ENCODE measurements around the gene TMEM60.
A peak's percentile ranks its signal among the peaks of the same experiment; 100 is the strongest.
"Not testable (repeated sequence)": the region's sequence is repeated elsewhere in the genome, so short reads cannot be mapped to it uniquely, and the experiment has no call there.

The TMEM60 gene

DNA sequence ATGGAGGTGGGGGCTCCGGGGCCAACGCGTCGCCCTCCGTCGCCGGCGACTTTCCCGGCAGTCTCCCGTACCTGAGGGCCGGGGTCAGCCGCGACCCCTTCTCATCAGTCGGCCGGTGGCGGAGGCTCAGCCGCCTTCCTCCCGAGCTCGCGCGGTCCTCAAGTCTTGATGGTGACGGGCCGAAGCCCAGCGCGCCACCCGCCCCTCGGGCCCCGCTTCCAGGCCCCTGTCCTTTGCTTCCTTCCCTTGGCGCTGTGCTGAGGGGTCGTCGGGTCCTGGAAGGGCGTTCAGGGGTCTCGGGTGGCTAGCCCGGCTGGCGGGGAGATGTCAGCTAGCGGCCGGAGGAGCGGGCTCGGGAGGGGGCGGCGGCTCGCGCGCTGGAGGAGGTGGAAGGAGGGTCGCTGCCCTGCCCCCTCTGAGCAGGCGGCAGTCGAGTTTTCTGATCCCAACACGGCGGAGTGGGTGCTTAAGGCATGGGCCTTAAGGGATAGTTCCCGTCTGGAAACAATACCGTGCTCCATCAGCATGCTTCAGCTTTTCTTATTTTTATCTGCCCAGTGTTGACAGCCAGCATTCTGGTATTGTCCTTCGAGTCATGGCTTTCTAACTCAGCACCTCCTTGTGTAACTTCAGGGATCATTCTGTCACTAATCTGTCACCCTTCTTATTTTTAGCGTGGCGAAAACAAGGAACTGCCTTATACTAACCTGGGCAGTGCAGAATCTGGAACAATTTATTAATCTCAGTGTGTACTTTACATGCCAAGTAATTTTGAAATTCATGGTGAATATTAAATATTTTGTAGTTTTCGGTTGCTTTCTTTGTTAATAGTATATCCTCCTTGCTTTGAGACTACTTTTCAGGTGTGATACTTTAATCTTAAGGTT, 1.1 kb upstream of the TMEM60 start:
- H3K4me3 Mint-ChIP-seq: peak overlapping the region; percentile 83
- peaks cover 73% of the 10 kb centered on the region for H3K4me1 Mint-ChIP-seq
- H3K27me3 Mint-ChIP-seq: peaks cover 3% of the 10 kb centered on the region
- H3K36me3 Mint-ChIP-seq: peaks cover 50% of the 10 kb centered on the region
- peak overlapping the region; percentile 91 for H3K27ac Mint-ChIP-seq
- H3K9me3 Mint-ChIP-seq: no peaks in the 10 kb centered on the region
- peak; percentile 50 for DNase-seq
- CTCF ChIA-PET: interaction anchor here (1.0 to 1.2 kb wide), 2 partner anchors 35 to 104 kb away, joined by 3 read pairs; no protein-coding TSS in a partner anchor

DNA sequence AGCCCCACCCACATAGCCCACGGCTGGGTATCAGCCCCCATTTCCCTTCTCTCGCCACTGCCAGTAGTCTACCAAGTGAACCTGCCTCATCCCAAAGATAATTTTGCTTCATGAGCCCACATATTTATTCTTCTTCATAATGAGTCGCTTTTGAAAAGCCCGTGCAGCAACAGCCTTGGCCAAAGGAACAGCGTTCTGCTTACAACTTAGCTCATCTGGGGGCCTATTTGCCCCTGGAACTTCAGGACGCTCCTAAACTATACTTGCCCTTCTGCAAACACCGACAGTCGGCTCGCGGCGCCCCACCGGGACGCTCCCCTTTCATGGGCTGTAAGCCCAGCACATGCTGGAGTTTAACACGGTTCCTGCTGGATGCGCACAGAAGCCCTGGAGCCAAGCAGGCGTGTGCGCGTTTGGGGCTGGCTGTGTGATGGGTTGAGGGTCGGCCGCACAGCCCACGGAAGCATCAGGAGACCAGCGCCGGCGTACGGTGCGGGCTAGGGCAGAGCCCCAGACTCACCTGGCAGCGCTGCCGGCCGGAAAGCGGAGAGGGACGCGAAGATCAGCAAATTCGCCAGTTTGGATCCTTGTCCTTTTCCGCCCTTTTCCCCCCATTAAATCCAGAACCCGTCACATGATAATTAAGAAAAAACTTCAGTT, 370 bp downstream of the TMEM60 start:
- Mint-ChIP-seq H3K4me1 (peaks cover 65% of the 10 kb centered on the region), H3K27ac (peak overlapping the region; percentile 91), H3K4me3 (peak overlapping the region; percentile 83), H3K9me3 (no peaks in the 10 kb centered on the region), H3K36me3 (peaks cover 45% of the 10 kb centered on the region), H3K27me3 (peaks cover 3% of the 10 kb centered on the region)
- no peak for DNase-seq
- CTCF ChIA-PET: interaction anchor here (0.7 to 1.2 kb wide), 2 partner anchors 100 to 106 kb away, joined by 3 read pairs; no protein-coding TSS in a partner anchor

DNA sequence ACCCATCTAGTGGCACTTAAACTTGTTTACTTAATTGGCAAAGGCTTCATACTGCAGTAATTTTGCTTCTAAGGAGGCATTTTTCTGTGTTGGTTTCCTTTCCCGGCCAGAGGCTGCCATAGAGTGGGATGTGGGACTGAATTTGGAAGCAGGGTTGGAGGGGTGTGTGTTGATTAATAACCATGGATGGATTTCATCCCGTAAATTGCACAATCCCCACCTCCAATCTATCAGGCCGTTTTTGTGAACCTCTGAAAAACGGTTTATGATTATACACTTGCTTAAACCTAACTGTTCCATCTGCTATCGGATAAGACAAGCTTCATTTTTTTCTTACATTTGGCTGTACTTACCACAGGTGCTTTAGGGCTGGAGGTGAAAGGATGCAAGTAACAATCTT, 1.3 kb downstream of the TMEM60 start:
- Mint-ChIP-seq H3K36me3 (peaks cover 40% of the 10 kb centered on the region), H3K27ac (peak overlapping the region; percentile 91), H3K9me3 (no peaks in the 10 kb centered on the region), H3K4me3 (peak overlapping the region; percentile 83), H3K27me3 (peaks cover 3% of the 10 kb centered on the region), H3K4me1 (peaks cover 56% of the 10 kb centered on the region)
- CTCF ChIA-PET: no interaction called here
- DNase-seq: no peak

DNA sequence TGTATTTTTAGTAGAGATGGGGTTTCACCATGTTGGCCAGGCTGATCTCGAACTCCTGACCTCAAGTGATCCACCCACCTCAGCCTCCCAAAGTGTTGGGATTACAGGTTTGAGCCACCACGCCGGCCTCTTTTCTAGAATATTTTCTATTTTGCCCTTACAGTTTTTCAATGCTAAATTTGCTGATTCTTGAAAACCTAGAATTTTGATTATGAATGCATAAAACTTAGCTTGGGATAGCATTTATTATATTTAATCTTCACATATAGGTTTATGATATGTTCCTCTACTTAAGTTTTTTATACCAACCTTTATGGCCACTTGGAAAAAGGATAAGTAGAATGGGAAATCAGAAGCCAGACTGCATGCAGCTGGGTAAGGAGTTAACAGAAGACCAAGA, 2.1 kb downstream of the TMEM60 start:
- no peak for DNase-seq
- peak overlapping the region; percentile 83 for H3K4me3 Mint-ChIP-seq
- peaks cover 47% of the 10 kb centered on the region for H3K4me1 Mint-ChIP-seq
- peaks cover 3% of the 10 kb centered on the region for H3K27me3 Mint-ChIP-seq
- no peaks in the 10 kb centered on the region for H3K9me3 Mint-ChIP-seq
- H3K27ac Mint-ChIP-seq: no peak overlapping the region
- peaks cover 34% of the 10 kb centered on the region for H3K36me3 Mint-ChIP-seq
- CTCF ChIA-PET: interaction anchor here (0.7 kb wide), 1 partner anchor 46 kb away, joined by 4 read pairs; no protein-coding TSS in a partner anchor

DNA sequence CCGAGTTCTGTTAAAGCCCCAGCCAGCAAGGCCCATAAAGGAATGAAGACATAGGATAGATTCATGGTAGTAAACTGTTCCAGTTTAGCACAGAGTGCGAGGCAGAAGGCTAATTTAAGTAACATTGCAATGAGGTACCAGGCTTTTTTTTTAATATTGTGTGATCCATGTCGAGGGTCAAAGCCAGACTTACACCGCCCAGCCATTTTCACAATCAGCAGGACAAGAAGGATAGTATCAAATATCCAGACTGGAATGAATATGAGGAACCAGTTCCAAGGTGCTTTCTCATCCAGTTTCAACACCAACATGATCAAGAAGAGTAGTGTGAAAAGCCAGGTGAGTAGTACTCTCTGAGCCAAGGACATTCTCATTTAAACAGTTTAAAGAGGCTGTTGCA, 4.2 kb downstream of the TMEM60 start:
- Mint-ChIP-seq H3K27ac (no peak overlapping the region), H3K27me3 (peaks cover 3% of the 10 kb centered on the region), H3K36me3 (peaks cover 26% of the 10 kb centered on the region), H3K4me1 (peaks cover 33% of the 10 kb centered on the region), H3K4me3 (no peak overlapping the region), H3K9me3 (no peaks in the 10 kb centered on the region)
- no peak for DNase-seq
- CTCF ChIA-PET: no interaction called here

DNA sequence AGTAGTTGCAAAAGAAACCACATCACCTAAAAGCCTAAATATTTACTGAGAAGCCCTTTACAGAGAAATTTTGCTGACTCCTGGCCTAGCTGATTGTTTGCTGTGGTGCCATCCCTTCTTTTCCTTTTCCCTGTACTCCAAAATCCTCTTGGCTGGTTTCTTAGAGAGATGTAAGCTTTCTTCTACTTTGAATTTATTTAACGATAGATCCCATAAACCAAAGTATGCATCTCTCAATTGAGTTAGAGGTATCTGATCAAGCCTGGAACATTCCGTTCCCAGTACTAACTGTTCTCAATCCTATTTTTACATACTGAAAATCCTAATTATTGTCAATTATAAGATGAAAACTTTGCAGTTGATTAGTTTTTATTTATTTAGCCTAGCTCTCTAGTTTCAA, 6.3 kb downstream of the TMEM60 start:
- H3K4me3 Mint-ChIP-seq: no peak overlapping the region

DNA sequence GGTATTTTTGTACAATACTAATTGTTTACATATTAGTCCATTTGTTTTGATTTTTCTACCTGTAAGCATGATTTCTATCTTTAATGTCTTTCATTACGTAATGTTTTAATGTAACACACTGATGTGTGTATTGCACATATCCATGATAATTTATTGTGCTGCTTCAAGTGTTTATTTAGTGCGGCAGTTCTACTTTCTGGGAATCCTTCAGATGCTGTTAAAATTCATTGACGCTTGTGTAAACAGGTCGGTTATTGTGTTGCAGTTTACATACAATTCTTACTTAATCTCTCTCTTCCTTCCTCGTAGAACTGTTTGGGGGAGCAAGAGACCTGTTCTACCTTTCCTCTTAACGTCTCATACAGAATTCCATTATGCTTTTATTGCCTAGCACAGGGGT, 6.9 kb downstream of the TMEM60 start:
- CTCF ChIA-PET: no interaction called here

More for the DNA sequence above, 6.3 kb downstream of the TMEM60 start:
- no peaks in the 10 kb centered on the region for H3K9me3 Mint-ChIP-seq
- peaks cover 21% of the 10 kb centered on the region for H3K36me3 Mint-ChIP-seq
- no peaks in the 10 kb centered on the region for H3K27me3 Mint-ChIP-seq
- H3K4me1 Mint-ChIP-seq: peaks cover 23% of the 10 kb centered on the region
- DNase-seq: no peak
- H3K27ac Mint-ChIP-seq: no peak overlapping the region
- CTCF ChIA-PET: no interaction called here

DNA sequence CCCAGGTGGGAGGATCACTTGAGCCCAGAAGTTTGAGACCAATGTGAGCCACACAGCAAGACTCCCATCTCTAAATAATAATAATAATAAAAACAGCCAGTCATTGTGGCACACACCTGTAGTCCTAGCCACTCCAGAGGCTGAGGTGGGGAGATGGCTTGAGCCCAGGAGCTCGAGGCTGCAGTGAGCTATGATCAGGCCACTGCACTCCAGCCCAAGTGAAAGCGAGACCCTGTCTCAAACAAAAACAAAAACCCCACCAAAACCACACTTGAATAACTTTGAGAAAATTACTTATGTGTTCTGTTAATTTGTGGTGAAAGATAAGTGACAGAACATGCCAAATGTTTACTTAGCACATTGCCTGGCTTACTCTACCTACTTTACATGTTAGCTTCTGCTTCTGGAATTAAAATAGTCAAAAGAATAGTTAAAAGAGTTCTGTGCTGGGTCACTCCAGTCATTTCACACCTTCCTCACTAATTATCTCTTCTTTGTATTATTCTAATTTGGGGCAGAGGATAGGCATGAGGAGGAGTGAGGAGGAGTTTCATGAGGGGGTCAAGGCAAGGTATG, 9.8 kb downstream of the TMEM60 start:
- Mint-ChIP-seq H3K36me3 (peaks cover 20% of the 10 kb centered on the region), H3K4me3 (no peak overlapping the region), H3K27ac (no peak overlapping the region), H3K4me1 (peaks cover 2% of the 10 kb centered on the region), H3K9me3 (no peaks in the 10 kb centered on the region), H3K27me3 (no peaks in the 10 kb centered on the region)
- CTCF ChIA-PET: no interaction called here
- DNase-seq: no peak

More for the DNA sequence above, 6.9 kb downstream of the TMEM60 start:
- no peaks in the 10 kb centered on the region for H3K27me3 Mint-ChIP-seq
- DNase-seq: no peak
- H3K4me1 Mint-ChIP-seq: peaks cover 17% of the 10 kb centered on the region
- H3K27ac Mint-ChIP-seq: no peak overlapping the region
- H3K36me3 Mint-ChIP-seq: peaks cover 18% of the 10 kb centered on the region
- no peaks in the 10 kb centered on the region for H3K9me3 Mint-ChIP-seq
- H3K4me3 Mint-ChIP-seq: no peak overlapping the region

DNA sequence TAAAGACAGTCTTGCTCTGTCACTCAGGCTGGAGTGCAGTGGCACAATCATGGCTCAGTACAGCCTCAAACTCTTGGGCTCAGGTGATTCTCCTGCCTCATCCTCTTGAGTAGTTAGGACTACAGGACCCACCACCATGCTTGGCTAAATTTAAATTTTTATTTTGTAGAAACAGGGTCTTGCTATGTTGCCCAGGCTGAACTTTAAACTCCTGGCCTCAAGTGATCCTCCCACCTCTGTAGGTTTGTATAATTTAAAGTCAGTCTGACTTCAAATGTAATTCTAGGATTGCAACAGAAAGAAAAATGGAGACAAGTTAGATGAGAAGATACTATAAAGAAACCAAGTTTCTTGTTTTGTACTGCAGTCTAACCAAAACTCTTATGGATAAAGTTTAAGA, 11.5 kb downstream of the TMEM60 start:
- CTCF ChIA-PET: no interaction called here
- H3K4me1 Mint-ChIP-seq: peaks cover 2% of the 10 kb centered on the region
- H3K9me3 Mint-ChIP-seq: no peaks in the 10 kb centered on the region

DNA sequence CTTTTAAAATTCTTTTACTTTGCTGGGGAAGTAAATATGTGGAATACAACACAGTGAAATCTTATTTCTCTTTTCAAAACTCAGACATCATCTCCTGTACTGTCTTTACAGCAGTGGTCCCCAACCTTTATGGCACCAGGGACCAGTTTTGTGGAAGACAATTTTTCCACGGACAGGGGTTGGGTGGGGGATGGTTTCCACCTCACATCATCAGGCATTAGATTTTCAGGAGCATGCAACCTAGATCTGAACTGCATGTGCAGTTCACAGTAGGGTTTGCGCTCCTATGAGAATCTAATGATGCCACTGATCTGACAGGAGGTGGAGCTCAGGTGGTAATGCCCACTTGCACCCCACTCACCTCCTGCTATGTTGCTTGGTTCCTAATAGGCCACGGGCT, 12.2 kb downstream of the TMEM60 start:
- Mint-ChIP-seq H3K27me3 (no peaks in the 10 kb centered on the region), H3K4me3 (no peak overlapping the region), H3K27ac (no peak overlapping the region), H3K4me1 (peaks cover 2% of the 10 kb centered on the region), H3K36me3 (peaks cover 31% of the 10 kb centered on the region), H3K9me3 (no peaks in the 10 kb centered on the region)
- DNase-seq: no peak
- CTCF ChIA-PET: no interaction called here

More for the DNA sequence above, 11.5 kb downstream of the TMEM60 start:
- Mint-ChIP-seq H3K4me3 (no peak overlapping the region), H3K27ac (no peak overlapping the region), H3K36me3 (peaks cover 28% of the 10 kb centered on the region), H3K27me3 (no peaks in the 10 kb centered on the region)
- no peak for DNase-seq

DNA sequence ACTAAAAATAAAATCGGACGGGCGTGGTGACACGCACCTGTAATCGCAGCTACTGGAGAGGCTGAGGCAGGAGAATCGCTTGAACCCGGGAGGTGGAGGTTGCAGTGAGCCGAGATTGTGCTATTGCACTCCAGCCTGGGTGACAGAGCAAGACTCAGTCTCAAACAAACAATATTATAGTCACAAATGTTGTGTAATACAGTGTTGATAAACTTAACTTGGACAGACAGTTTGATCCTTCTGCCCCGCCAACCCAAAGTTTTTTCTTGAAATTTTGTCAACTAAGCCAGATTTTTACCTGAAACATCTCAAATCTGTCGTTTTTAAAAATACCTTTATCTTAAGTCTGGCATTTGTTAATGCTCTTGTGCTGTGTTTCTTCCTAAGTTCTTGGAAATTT, 13.8 kb downstream of the TMEM60 start:
- H3K4me1 Mint-ChIP-seq, CTCF ChIA-PET: not testable (repeated sequence)

DNA sequence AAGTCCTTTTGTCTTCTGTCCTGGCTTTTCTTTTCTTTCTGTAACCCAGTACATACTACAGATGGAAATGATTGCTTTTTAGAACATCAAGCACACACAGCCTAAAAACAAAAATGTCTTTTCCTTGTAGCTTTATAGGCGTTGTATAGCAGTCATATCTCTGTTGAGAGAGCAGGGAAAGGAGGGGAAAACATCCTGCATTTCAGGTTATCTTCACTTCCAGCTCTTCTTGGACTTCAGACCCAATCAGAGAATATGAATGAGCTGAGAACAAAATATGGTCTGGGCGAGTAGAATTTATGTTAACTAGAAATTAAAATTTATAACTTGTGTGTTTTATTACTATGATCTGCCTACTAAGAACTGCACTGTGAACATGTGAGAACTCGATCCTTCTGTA, 14.7 kb downstream of the TMEM60 start:
- Mint-ChIP-seq H3K4me3 (no peak overlapping the region), H3K9me3 (no peaks in the 10 kb centered on the region), H3K27me3 (no peaks in the 10 kb centered on the region), H3K36me3 (peaks cover 40% of the 10 kb centered on the region), H3K4me1 (peaks cover 2% of the 10 kb centered on the region), H3K27ac (no peak overlapping the region)
- CTCF ChIA-PET: no interaction called here
- DNase-seq: no peak

More for the DNA sequence above, 13.8 kb downstream of the TMEM60 start:
- H3K27ac Mint-ChIP-seq, H3K27me3 Mint-ChIP-seq, H3K4me3 Mint-ChIP-seq, DNase-seq, H3K9me3 Mint-ChIP-seq: not testable (repeated sequence)
- H3K36me3 Mint-ChIP-seq: peaks cover 37% of the 10 kb centered on the region

DNA sequence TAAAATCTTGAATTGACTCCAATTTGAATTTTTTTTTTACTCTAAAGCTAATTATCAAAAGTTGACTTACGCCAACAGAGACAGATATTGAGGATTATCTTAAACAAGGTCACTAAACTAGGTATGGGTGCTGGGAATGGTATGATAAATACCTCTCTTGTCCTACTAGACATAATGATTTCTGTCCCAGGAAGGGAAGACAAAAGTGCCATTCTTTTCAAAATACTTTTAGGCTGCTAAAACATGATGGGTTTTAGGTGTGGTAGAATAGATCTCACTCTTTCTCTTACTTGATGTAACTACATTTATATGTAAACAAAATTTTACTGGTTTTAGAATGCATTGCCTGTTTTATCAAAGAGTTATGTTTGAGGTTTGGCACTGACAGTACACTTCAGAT, 15.1 kb downstream of the TMEM60 start:
- Mint-ChIP-seq H3K27ac (no peak overlapping the region), H3K4me3 (no peak overlapping the region), H3K27me3 (no peaks in the 10 kb centered on the region), H3K4me1 (peaks cover 2% of the 10 kb centered on the region), H3K36me3 (peaks cover 44% of the 10 kb centered on the region), H3K9me3 (no peaks in the 10 kb centered on the region)
- CTCF ChIA-PET: no interaction called here
- DNase-seq: no peak

DNA sequence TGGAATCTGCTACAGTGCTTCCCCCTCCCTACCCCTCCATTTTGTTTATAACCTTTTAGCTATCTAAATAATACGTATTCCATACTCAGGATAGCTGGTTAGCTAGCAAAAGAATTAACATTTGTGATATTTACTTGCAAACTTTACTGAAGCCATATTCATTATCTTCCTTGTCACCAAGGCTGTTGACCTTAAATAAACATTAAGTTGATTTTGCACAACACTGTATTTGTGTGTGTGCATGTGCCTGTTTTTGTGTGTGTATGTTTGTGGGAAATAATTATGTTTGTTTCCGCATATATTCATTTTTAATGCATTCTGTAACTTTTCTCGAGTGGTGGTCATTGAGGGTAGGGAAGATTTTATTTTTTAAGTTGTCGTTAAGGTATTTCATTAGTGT, 15.9 kb downstream of the TMEM60 start:
- Mint-ChIP-seq H3K36me3 (peaks cover 48% of the 10 kb centered on the region), H3K27ac (no peak overlapping the region), H3K9me3 (no peaks in the 10 kb centered on the region), H3K27me3 (no peaks in the 10 kb centered on the region), H3K4me1 (peaks cover 2% of the 10 kb centered on the region), H3K4me3 (no peak overlapping the region)
- CTCF ChIA-PET: no interaction called here
- DNase-seq: no peak

Measured in activated naive CD4-positive, alpha-beta T cell treated with anti-CD3 and anti-CD28 coated beads, Interleukin-2, amount 10 ng/mL, durations not matched to agents 7 days and 5 days (primary cell).